GM21367 (cell line): ENCODE data around the gene PPIA.
A peak's percentile ranks its signal among the peaks of the same experiment; 100 is the strongest.
"Not testable (repeated sequence)": the region's sequence is repeated elsewhere in the genome, so short reads cannot be mapped to it uniquely, and the experiment has no call there.

ENCODE experiments used
- ATAC-seq: cut with Tn5 transposase; IDR thresholded peaks from one replicate; pipeline ENCODE4 v1.9.1; 2021; ENCODE audit not compliant: unreplicated experiment

Gene PPIA

GRCh38 chr7:44784364-44784763, 12.1 kb upstream of the PPIA start:
- ATAC-seq = no peak

- not testable (repeated sequence) for ATAC-seq
Measured at GRCh38 chr7:44785218-44785617, 11.3 kb upstream of the PPIA start.

GRCh38 chr7:44787041-44787440, 9.4 kb upstream of the PPIA start:
- ATAC-seq = no peak

- ATAC-seq = no peak
Measured at GRCh38 chr7:44787762-44788161, 8.7 kb upstream of the PPIA start.

GRCh38 chr7:44789990-44790389, 6.5 kb upstream of the PPIA start:
- ATAC-seq = no peak

GRCh38 chr7:44791278-44792219, 4.9 kb upstream of the PPIA start:
- no peak for ATAC-seq

- ATAC-seq = no peak
Measured at GRCh38 chr7:44793919-44794318, 2.6 kb upstream of the PPIA start.

GRCh38 chr7:44794331-44794730, 2.1 kb upstream of the PPIA start:
- ATAC-seq = no peak

GRCh38 chr7:44796034-44796503, 412 bp upstream of the PPIA start:
- ATAC-seq = peak; percentile 13

- ATAC-seq = peak; percentile 50
Measured at GRCh38 chr7:44797329-44798258, 1.1 kb downstream of the PPIA start.

- ATAC-seq = no peak
Measured at GRCh38 chr7:44798649-44799305, 2.3 kb downstream of the PPIA start.

GRCh38 chr7:44799939-44800338, 3.5 kb downstream of the PPIA start:
- ATAC-seq = no peak

GRCh38 chr7:44801890-44802289, 5.4 kb downstream of the PPIA start:
- ATAC-seq = no peak

- no peak for ATAC-seq
Measured at GRCh38 chr7:44802418-44803025, 6.0 kb downstream of the PPIA start.

- ATAC-seq = not testable (repeated sequence)
Measured at GRCh38 chr7:44803828-44804519, 7.5 kb downstream of the PPIA start.

- ATAC-seq = no peak
Measured at GRCh38 chr7:44805950-44806349, 9.5 kb downstream of the PPIA start.

- ATAC-seq = no peak
Measured at GRCh38 chr7:44808914-44809393, 12.5 kb downstream of the PPIA start.

GRCh38 chr7:44811093-44811492, 14.6 kb downstream of the PPIA start:
- ATAC-seq = no peak

GRCh38 chr7:44811571-44811970, 15.1 kb downstream of the PPIA start:
- no peak for ATAC-seq

- ATAC-seq = no peak
Measured at GRCh38 chr7:44814919-44815318, 18.4 kb downstream of the PPIA start.
